NCI-H2196 treated with DMSO at 0.1 percent for 48 hours (cell line): Measurements from ENCODE around the gene MLIP.
"Not testable (repeated sequence)": the region's sequence is repeated elsewhere in the genome, so short reads cannot be mapped to it uniquely, and the experiment has no call there.

Experiments
- DNase-seq: peaks from one replicate; lab custom pipeline; 2025; ENCODE audit not compliant: unreplicated experiment; lab: John Stamatoyannopoulos, UW

Gene MLIP

GRCh38 chr6:54140811-54141210 lies 29.6 kb downstream of the MLIP start:
- no peak for DNase-seq

DNA sequence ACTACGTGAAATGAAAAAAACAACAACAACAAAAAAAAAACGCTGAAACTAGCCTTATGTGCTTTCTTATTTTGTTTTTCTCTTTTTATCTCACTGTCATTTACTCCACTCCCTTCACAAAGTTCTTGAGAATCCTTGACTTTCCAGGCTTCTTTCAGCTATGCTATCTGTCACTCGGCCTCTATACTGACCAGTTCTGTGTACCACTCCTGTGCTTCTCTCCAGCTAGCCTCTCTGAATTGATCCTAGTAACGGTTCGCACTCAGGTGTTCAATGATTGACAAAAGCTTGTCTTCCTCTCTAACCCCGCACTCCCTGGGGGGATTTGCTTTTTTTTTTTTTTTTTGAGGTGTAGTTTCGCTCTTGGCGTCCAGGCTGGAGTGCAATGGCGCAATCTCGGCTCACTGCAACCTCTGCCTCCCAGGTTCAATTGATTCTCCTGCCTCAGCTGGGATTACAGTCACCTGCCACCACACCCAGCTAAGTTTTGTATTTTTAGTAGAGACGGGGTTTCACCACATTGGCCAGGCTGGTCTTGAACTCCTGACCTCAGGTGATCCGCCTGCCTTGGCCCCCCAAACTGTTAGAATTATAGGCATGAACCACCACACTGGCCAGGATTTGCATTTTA lies 31.8 kb downstream of the MLIP start:
- no peak for DNase-seq

DNA sequence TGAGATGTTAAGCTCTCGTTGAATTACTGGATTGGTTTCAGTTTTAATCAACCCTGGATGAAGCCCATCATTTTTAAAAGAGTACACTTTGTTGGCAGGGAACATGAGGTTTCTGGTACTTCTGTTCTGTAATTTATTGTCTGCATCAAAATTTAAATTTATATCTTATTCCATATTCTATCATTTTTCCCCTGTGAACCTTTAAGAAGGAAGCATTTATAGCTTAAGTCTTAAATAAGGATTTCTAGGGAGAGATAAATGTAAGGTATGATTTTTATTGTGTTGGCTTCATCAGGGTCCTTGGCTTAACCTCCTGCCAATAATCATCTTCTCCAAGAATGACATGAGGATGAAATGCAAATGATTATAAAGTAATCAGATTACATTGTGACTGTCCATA lies 40.6 kb downstream of the MLIP start:
- no peak for DNase-seq

DNA sequence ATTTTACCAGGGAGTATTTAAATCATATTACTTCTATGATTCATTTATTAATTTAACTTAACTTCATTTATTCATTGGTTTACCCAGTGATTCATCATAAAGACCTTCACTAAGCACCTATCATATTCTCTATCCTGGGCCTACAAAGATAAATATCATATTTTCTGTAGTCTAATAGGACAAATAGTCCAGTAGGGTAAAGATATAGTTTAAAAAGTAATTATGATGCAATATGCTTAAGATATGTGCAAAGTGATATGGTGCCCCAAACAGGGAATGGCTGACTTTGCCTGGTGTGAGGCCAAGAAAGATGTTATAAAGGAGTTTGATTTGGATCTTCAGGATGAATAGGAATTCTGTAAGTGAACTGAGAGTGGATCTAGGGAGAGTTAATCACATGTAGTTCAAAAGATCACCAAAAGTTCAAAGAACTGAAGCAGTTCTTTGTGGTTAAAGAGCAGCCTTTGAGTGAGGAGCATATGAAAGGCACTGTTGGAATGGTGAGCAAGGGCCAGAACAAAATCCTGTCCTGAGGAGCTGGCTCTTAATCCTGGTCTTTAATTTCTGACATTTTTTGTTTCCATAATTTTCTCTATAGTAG lies 45.5 kb downstream of the MLIP start:
- DNase-seq: no peak

DNA sequence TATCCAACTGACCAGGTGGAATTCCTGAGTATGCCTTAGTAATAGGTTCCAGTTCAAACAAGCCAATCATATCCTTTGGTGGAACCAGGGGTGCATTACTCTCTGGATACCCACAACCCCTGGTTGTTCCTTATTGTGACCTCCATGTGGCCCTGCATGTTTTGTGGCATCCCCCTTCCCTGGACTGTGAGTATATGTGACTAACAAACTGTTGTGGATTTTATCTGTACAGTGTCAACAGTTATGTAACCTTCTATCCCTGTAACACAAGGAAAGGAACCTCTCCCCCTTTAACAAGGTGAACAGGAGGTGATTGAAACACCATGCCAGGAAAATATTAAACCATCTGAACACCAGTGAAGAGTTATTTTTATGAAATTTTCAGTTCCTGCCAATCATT lies 46.2 kb downstream of the MLIP start:
- no peak for DNase-seq

GRCh38 chr6:54173089-54173488 lies 61.8 kb downstream of the MLIP start:
- no peak for DNase-seq

DNA sequence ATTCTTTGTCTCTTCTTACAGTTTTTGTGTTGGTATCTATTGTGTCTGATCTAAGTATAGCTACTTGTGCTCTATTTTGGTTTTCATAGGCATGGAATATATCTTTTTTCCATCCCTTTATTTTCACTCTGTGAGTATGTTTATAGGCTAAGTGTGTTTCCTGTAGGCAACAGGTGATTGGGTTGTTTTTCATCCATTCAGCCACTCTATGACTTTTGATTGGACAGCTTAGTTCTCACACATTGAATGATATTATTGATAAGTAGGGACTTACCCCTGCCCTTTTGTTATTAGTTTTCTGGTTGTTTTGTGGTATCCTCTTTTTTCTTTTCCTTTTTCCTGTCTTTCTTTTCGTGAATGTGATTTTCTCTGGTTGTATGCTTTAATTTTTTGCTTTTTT lies 67.9 kb downstream of the MLIP start:
- DNase-seq: no peak

DNA sequence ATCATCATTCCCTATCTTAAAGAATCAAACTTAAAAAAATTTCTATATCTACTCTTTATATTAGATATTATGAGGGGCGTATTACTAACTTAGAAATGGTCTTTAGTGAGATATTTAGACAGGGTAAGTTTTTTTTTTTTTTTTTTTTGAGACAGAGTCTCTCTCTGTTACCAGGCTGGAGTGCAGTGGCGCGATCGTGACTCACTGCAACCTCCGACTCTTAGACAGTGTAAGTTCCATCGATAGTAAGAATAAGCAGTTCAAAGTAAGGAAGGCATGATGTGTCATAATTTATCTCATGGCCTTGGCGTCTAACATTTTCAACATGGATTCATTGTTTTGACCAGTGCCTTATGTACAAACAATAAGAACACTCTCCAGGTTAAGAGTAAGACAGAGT lies 72.4 kb downstream of the MLIP start:
- no peak for DNase-seq

DNA sequence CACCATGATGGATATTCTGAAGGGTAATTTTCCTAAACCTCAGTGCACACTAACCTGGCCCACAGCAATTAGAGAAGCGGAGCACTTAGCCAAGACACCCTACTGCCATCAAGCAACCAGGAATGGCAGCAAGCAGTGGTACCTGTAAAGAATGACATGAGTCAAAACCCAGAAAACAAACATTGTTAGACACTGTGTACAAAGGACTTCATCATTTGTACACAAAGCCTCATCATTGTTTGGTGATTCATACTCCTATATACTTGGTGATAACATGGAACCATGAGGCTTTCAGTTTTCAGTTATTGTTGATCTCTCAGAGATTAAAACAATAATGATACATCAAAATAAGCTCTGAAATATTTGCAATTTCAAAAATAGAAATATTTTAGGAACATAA lies 74.6 kb downstream of the MLIP start:
- no peak for DNase-seq

- no peak for DNase-seq
These were observed 77.6 kb downstream of the MLIP start for GRCh38 chr6:54188846-54189245.

- DNase-seq: no peak
These were observed 80.2 kb downstream of the MLIP start for GRCh38 chr6:54191461-54191860.

DNA sequence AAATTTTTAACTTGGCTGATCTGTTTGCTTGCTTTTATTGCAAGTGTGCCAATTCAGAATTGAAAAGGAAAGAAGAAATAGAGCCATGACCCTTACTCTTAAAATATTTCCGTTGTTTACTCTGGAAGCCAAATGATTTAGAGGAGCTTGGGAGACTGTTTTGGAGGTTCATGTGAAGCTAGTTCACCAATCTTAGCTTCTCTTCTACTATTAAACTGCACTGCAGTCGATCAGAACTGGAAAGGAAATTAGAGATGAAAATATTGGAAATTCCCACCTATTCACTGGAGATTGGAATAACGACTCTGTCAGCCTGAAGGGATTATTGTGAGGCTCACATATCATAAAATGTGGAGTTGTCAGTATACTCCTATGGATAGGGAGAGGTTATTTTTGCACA lies 81.8 kb downstream of the MLIP start:
- DNase-seq: no peak

DNA sequence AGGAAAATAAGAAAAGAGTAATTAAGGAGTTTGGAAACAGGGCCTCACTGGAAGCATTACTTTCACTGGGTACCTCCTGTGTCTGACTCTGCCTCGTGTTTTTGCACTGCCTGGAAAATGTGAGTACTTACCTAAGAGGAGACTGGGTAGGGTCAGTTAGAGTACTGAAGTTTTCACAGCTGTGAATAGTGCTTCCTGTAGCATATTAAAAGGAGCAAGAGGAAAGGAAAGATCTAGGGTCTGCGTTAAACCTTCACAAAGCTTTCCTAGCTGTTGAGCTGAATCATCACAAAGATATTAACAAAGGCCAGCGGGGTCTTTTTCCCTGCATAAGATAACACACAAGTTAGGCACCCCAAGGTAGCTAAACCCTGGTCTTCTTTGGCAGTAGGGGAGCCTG lies 82.3 kb downstream of the MLIP start:
- no peak for DNase-seq

GRCh38 chr6:54194067-54194466 lies 82.8 kb downstream of the MLIP start:
- no peak for DNase-seq

DNA sequence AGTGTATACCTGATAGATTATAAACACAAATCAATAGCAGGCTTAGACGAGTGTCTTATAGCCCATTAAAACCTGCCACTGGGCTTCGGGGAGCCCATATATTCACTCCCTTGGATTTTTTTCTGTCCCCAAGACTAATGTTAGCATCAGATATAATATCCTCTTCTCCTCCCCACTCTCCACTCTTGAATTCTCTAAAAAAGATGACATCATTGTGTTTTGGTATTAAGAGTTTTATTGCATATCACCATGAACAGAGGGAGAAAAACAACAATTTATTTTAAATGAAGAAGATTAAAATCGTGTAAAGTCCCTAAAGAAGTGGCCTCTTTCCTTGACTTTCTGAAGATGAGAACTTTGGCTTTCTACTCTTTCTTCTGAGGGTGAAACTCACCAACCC lies 84.4 kb downstream of the MLIP start:
- DNase-seq: no peak

DNA sequence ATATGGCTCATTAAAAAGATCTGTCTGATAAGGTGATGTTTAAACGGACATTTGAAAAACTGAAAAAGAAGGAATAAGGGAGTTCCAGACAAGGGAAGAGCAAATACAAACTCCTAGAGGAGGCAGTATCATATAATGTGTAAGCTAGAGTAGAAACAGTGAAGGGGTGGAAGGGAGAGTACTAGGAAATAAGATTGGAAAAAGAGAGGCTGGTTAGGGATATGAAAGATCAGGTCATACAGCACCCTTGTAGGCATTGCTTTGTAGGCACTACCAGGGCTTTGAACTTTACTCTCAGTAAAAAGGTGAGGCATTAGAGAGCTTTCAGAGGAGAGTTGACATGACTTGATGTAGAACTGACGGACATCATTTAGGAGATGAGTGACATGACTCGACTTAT lies 85.7 kb downstream of the MLIP start:
- no peak for DNase-seq

GRCh38 chr6:54198134-54198533 lies 86.9 kb downstream of the MLIP start:
- no peak for DNase-seq

- DNase-seq: not testable (repeated sequence)
These were observed 92.3 kb downstream of the MLIP start for GRCh38 chr6:54203474-54204035.

- no peak for DNase-seq
These were observed 93.8 kb downstream of the MLIP start for GRCh38 chr6:54204921-54205591.

GRCh38 chr6:54206510-54206909 lies 95.3 kb downstream of the MLIP start:
- no peak for DNase-seq

GRCh38 chr6:54209983-54210382 lies 98.7 kb downstream of the MLIP start:
- DNase-seq: not testable (repeated sequence)

DNA sequence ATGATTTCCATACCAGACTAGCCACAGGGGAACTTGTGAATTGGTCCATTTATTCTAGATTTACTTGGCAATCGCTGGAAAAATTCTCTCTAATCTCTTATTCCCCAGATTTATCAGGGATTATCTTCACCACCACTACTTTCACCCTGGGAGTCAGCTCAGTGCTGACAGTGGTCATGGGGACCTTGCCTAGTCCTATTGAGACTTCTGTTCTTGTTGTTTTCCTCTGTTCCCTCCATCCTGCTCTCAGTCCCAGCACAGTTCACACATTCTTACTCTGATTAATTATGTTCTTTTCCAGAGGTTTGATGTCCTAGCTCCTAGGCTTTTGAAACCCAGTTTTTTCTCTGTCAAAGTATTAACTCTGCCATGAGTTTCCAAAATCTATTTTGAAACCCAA lies 103.0 kb downstream of the MLIP start:
- no peak for DNase-seq
